Right renal pelvis (tissue), 4 donors: ENCODE results near the gene VASH1. TPM values are rescaled to one million over a fixed set of nuclear protein-coding genes. Genes with fewer than 3 reads are reported as not detected.

Experiments used
- DNase-seq, 4 donors: peaks; one replicate each; pipeline ENCODE4 v3.0.0-alpha.2; 2013; ENCODE audit warnings: low read depth in 4 of 4, low spot score in 3 of 4, missing footprints in 1 of 4
- polyA plus RNA-seq, 4 donors: library from polyadenylated mRNA; unstranded; fragments of 120-200 nt; gene quantifications; one replicate each; pipeline ENCODE4 v1.2.1, GENCODE V29; 2013; ENCODE audit not compliant: insufficient read length in 4 of 4

Gene VASH1
- polyA plus RNA-seq, 4 donors: 34.5 to 38.0 (median 35.5) TPM

DNA sequence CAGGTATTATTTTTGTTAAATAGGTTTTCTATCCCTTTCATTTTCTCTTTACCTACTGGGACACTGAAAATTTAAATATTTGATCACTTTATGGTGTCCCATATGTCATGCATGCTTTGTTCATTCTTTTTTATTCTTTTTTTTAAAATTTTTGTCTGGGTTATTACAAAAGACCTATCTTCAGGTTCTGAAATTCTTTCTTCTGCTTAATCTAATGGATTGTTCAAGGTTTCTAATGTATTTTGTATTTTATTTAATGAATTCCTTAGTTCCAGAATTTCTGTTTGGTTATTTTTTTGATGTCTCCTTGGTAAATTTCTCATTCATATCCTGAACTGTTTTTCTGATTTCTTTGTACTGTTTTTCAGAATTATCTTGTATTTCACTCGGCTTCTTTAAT, 20.2 kb upstream of the VASH1 start:
- DNase-seq: no peak

DNA sequence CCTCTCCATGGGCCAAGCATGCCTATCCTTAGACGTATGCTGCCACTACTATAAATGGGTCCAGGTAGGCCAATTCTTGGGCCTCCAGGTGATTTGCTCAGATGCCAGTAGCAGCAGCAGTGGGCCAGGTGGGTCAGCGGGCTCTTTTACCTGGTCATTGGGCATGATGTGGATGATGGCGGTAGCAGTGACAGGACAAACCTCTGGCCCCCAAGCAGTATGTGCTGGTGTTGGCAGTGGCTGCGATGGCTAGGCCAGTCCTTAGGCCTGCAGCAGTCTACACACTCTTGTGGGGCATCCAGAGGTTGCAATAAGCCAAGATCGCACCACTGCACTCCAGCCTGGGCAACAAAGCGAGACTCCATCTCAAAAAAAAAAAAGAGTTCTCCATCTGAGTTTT, 19.1 kb upstream of the VASH1 start:
- DNase-seq: no peak

DNA sequence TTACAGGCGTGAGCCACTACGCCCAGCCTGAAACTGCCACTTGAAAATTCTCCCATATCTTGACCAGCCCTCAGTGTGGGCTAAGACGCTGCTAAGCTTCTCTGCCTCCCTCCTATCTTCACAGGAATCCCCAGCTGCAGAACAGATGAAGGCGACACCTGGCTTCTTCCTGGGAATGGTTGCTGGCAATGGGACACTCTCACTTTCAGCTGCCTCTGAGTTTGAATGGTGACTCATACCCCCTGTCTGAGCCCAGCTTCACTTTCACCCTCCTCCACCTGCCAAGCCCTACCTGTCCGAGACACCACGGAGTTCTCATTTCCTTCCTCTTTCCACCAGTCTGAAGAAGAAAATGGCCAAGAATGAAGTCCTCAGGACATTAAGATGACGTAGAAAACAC, 18.3 kb upstream of the VASH1 start:
- DNase-seq: no peak

DNA sequence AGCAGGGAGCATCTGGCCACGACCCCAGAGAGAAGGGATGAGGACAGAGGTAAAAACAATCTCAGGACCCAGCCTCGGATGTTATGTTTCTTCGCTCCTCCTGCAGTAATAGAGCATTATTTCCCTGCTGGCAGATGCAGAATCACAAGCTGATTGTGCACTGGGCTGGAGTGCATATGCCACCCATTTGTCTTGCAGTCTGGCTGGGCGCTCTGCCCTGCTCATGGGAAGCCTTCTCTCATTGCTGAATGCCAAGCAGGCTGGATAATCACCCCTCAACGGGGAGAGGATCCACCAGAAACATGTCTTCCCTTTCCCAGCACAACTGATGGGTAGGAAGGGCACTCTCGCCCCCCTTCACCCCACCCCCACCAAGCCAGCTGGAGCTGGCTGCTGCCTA, 8.5 kb upstream of the VASH1 start:
- DNase-seq: no peak

- no peak for DNase-seq
These were observed 7.6 kb upstream of the VASH1 start for GRCh38 chr14:76753541-76754198.

GRCh38 chr14:76754586-76754985, 6.7 kb upstream of the VASH1 start:
- no peak for DNase-seq

DNA sequence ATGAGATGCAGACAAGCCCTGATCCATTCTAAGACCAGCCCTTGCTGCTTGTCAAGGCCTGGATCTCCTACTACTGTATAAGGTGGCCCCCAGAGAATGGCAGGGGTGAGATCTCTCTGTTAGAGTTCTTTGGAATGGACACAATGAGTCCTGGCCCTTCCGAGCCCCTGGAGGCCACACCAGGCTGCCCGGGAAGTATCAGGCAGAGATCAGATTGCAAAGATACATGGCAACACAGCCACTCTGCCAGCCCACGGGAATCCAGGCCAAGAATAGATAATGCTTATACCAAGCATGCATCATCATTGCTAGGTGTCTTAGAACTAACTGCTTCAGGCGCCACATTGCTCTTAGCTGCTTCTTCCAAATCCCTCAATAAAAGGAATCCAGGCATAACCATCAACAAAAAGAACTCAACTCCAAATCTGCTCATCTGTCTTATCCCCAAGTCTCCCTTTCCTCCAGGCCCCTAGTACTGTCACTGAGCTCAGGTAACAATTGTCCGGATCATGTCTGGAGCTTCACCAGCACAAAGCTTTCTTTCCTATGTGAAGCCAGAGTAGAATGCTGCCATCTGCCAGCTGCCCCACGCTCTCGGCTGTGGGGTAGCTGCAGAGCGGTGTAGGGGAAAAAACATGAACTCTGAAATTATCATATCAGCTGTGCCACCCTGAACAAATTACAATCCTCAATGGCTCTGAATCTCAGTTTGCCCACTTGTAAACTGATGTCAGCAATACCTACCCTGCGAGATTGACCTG, 5.5 kb upstream of the VASH1 start:
- no peak for DNase-seq

GRCh38 chr14:76756371-76756750, 4.9 kb upstream of the VASH1 start:
- DNase-seq: no peak

DNA sequence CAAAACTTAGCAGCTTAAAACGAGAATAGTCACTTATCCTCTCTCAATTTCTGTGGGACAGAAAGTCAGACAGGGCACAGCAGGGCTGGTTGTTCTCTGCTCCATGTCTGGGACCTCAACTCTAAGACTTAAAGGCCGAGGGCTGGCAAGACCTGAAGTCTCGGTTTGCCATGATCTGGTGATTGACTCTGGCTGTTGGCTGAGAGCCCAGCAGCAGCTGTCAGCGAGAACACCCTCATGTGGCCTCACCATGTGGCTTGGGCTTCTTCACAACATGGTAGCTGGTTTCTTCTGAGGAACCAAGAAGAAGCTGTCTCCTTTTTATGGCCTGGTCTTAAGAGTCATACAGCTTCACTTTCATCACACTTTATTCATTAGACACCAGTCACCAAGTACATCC, 1.7 kb upstream of the VASH1 start:
- DNase-seq: no peak

GRCh38 chr14:76760331-76761135, 735 bp upstream of the VASH1 start:
- DNase-seq: no peak

DNA sequence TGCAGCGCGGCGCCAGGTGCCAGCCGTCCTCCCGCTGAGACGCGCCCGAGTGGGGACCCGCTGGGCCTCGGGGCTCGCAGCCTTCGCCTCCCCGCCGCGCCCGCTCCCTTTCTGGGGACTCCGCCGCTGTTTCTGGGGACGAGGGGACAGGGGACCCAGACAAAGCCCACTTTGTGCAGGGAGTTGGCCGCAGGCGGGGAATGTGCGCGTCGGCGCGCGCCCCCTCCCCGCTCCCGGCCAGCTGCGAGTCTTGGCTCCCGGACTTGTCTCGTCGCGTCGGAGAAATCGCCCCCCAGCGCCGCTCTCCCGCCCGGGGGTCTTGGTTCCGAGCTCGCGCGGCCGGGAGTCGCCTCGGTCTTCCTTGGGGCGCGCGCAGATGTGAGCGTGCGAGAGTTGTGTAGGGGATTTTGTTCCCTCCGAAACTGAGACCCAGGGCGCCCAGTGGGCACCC, 717 bp downstream of the VASH1 start:
- DNase-seq: no peak

- no peak for DNase-seq
These were observed 1.3 kb downstream of the VASH1 start for GRCh38 chr14:76762411-76763095.

GRCh38 chr14:76763096-76764041, 2.1 kb downstream of the VASH1 start:
- no peak for DNase-seq

DNA sequence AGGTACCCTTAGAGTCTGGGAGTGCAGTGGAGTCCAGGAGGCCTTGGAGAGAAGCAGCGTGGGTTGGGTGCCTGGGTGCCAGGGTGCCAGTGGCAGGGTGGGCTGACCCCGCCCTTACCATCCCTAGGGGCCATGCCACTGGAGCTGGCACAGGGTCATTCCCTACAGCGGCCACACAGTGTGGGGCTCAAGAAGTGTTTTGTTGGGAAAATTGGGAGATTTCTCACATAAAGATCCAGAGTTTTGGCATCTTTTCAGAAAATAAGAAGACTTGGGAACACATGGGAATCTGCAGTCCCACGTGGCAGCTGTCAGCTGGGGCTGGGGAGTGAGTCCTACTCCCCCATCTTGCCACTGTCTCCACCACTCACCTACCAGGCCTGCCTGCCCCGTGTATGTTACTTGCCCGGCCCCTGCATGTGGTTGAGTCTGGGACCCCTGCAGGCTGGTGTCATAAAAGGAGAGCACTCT, 4.2 kb downstream of the VASH1 start:
- no peak for DNase-seq

- no peak for DNase-seq
These were observed 6.7 kb downstream of the VASH1 start for GRCh38 chr14:76767681-76768656.

- DNase-seq: no peak
These were observed 7.6 kb downstream of the VASH1 start for GRCh38 chr14:76768671-76769500.

- DNase-seq: no peak
These were observed 8.5 kb downstream of the VASH1 start for GRCh38 chr14:76769636-76770292.
